HG03457 (cell line): ENCODE measurements around the gene LRRC28.

ENCODE experiments used
- ATAC-seq: cut with Tn5 transposase; IDR thresholded peaks from one replicate; pipeline ENCODE4 v1.9.1; 2021; ENCODE audit warnings: moderate number of reproducible peaks; ENCODE audit not compliant: unreplicated experiment

Gene LRRC28

GRCh38 chr15:99414755-99415731, 163.8 kb downstream of the LRRC28 start:
- no peak for ATAC-seq

- no peak for ATAC-seq
Measured at GRCh38 chr15:99416191-99417188, 165.2 kb downstream of the LRRC28 start.

GRCh38 chr15:99421172-99421656, 169.9 kb downstream of the LRRC28 start:
- no peak for ATAC-seq

GRCh38 chr15:99421758-99422157, 170.5 kb downstream of the LRRC28 start:
- no peak for ATAC-seq

- ATAC-seq: no peak
Measured at GRCh38 chr15:99423186-99424130, 172.2 kb downstream of the LRRC28 start.

- no peak for ATAC-seq
Measured at GRCh38 chr15:99424131-99424571, 172.9 kb downstream of the LRRC28 start.

- no peak for ATAC-seq
Measured at GRCh38 chr15:99424978-99425656, 173.8 kb downstream of the LRRC28 start.

GRCh38 chr15:99425657-99426301, 174.5 kb downstream of the LRRC28 start:
- ATAC-seq: no peak

- no peak for ATAC-seq
Measured at GRCh38 chr15:99426431-99427105, 175.3 kb downstream of the LRRC28 start.

GRCh38 chr15:99427210-99427609, 175.9 kb downstream of the LRRC28 start:
- ATAC-seq: no peak

GRCh38 chr15:99427668-99428361, 176.5 kb downstream of the LRRC28 start:
- no peak for ATAC-seq

- no peak for ATAC-seq
Measured at GRCh38 chr15:99429681-99430081, 178.4 kb downstream of the LRRC28 start.

GRCh38 chr15:99430881-99431401, 179.7 kb downstream of the LRRC28 start:
- ATAC-seq: no peak

- no peak for ATAC-seq
Measured at GRCh38 chr15:99431661-99432091, 180.4 kb downstream of the LRRC28 start.

GRCh38 chr15:99432271-99433025, 181.2 kb downstream of the LRRC28 start:
- no peak for ATAC-seq

- ATAC-seq: no peak
Measured at GRCh38 chr15:99433026-99433756, 181.9 kb downstream of the LRRC28 start.
